ENCODE results near the gene SP5. TPM values are rescaled to one million over a fixed set of nuclear protein-coding genes. Genes with fewer than 3 reads are reported as not detected.

Gene SP5
- total RNA-seq, 1 experiment from 2014 or later = 0.98 TPM

GRCh38 chr2:170675701-170676100 lies 39.4 kb upstream of the SP5 start:
- DNase-seq (ENCODE audit: low read depth, low spot score) = no peak
- Histone ChIP-seq H3K9ac (ENCODE audit: low read length) (no peak overlapping the region), H3K36me3 (ENCODE audit: control insufficient read depth in 1 of 2, insufficient read depth in 2 of 2, low read length in 2 of 2) (no peaks in the 10 kb centered on the region), H3K79me2 (ENCODE audit: insufficient read depth, low read length) (no peaks in the 10 kb centered on the region), H3K4me1 (ENCODE audit: control insufficient read depth in 1 of 2, insufficient read depth in 2 of 2, low read length in 2 of 2) (no peaks in the 10 kb centered on the region), H3K4me2 (ENCODE audit: low read length) (no peak overlapping the region), H3K9me3 (ENCODE audit: control insufficient read depth in 1 of 2, insufficient read depth in 1 of 2, low read depth in 1 of 2, low read length in 2 of 2) (no peaks in the 10 kb centered on the region), H3K9me2 (ENCODE audit: insufficient read depth) (no peaks in the 10 kb centered on the region), H3K4me3 (replicated peaks in 1 of 2; ENCODE audit: low read depth in 1 of 2, low read length in 2 of 2) (no peak overlapping the region), H4K20me1 (ENCODE audit: insufficient read depth) (no peaks in the 10 kb centered on the region), H3K27ac (ENCODE audit: low read depth, low read length) (no peak overlapping the region), H3K27me3 (ENCODE audit: insufficient read depth, low read length) (no peaks in the 10 kb centered on the region), H2AFZ (ENCODE audit: low read depth, low read length, poor library complexity, severe bottlenecking) (no peak overlapping the region)
- ATAC-seq = no peak
- ChIA-PET POLR2A (no interaction called here), CTCF (no interaction called here), RAD21 (ENCODE audit: low non-redundant PET in 1 of 2, low total read pairs in 2 of 2, uncharacterized antibody in 2 of 2, unreplicated experiment in 2 of 2) (no interaction called here)
- no TSS peak for BruUV-seq (replicated peaks)
- TF ChIP-seq EZH2phosphoT487 (IDR thresholded peaks at IDR 0.05; ENCODE audit: borderline replicate concordance) (no peak), FOSL1 (IDR thresholded peaks at IDR 0.05; ENCODE audit: low read depth) (no peak), RAD21 (IDR thresholded peaks at IDR 0.05; ENCODE audit: low read depth) (no peak), CTCF (IDR thresholded peaks at IDR 0.05 in 2 of 3, conservative IDR thresholded peaks at IDR 0.05 in 1 of 3; ENCODE audit: borderline replicate concordance in 1 of 3, insufficient read depth in 1 of 3, low read depth in 2 of 3, low read length in 2 of 3) (no peak), EGR1 (IDR thresholded peaks at IDR 0.05; ENCODE audit: low read depth) (no peak), REST (IDR thresholded peaks at IDR 0.05; ENCODE audit: low read depth) (no peak), CBX3 (IDR thresholded peaks at IDR 0.05; ENCODE audit: low read depth) (no peak), POLR2A (IDR thresholded peaks at IDR 0.05; ENCODE audit: borderline replicate concordance, extremely low read depth, insufficient read depth, insufficient read length) (no peak), SRF (IDR thresholded peaks at IDR 0.05; ENCODE audit: low read depth) (no peak)
- intact Hi-C loops (cut with micrococcal nuclease) = no loop called here
